Activated gamma-delta T cell (primary cell): ENCODE measurements around the gene MYO5B.

Experiments
- DNase-seq: peaks from one replicate; lab custom pipeline; 2025; lab: John Stamatoyannopoulos, UW

The MYO5B gene

GRCh38 chr18:49970319-49970718 lies 224.6 kb downstream of the MYO5B start:
- no peak for DNase-seq

DNA sequence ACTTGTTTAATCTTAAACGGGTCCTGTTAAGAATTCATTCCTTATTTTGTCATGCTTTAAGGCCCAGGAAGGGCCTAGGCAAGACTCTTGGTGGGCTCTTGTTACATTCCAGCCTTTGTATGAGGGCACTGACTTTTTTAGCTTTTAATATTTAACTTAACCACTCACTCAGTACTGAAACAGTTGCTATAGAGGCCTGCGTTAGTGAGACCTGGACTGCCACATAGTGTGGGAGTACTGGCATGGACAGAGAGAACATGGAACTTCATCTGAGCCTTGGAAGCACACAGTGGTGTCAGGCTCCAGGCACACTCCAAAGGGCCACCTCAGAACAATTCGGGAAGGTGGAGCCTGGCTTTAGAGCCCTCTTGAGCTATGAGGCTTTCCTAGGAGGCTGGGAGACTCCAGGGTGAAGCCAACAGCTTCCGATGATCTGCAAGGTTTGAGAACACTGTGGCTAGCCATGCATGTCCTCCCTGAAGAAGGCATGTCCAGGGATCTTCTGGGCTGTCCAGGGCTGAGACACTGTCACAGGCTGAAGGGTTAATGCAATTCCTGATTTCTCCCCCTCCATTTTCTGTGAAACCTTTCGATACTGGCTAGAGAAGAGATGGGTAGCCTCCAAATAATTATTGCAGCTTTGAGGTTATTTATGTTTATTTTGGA lies 226.2 kb downstream of the MYO5B start:
- no peak for DNase-seq

GRCh38 chr18:49967636-49968313 lies 227.2 kb downstream of the MYO5B start:
- no peak for DNase-seq

GRCh38 chr18:49967171-49967570 lies 227.8 kb downstream of the MYO5B start:
- DNase-seq = no peak

GRCh38 chr18:49966090-49966489 lies 228.9 kb downstream of the MYO5B start:
- no peak for DNase-seq

DNA sequence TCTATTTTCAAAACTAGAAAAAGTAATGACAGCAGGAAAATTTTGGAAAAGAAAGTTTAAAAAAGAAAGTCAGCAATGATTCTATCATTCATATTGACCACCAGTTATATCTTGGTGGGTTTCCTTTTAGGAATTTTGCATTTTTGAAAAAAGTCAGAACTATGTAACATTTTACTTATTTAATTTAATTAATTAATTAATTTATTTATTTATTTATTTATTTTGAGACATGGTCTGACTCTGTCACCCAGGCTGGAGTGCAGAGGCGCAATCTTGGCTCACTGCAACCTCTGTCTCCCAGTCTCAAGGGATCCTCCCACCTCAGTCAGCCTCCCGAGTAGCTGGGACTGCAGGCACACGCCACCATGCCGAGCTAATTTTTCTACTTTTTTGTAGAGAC lies 231.7 kb downstream of the MYO5B start:
- DNase-seq = no peak

DNA sequence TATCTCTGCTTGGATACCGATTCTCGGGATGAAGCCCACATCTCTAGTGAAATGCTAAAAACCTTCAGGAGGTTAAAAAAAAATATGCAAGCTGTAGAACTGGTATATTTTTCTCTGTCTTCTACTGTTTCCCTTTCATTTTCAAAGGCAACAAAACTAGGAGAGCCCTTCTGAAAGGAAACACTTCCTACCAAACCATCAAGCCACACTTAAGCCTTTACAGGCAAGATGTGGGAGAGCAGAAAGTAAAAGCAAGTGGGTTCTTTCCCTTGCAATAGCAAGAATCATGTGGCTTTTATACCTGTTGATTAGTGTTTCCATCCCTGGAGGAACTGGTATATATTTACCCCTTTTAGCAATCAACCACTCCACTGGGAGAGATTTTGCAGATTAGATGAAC lies 233.7 kb downstream of the MYO5B start:
- DNase-seq = no peak

- DNase-seq = no peak
Observed at GRCh38 chr18:49960376-49960775, 234.6 kb downstream of the MYO5B start.

DNA sequence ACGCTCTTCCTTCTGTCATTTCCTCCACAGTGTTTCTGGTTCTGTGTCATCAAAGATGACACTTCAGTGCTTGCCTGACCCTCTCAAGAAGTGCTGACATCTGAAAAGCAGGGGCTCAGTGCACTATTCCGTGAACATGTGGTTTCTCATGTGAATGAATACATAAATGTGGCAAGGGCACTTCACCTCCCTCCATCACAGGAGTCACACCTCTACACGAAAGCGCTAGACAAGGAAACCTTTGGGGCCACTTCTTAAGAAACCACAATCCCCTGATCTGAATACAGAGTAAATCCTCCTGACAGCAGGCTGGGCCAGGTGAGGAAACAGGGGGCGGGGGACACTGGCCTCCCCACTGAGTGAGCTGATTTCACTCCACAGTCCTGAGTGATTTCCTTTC lies 235.8 kb downstream of the MYO5B start:
- no peak for DNase-seq

DNA sequence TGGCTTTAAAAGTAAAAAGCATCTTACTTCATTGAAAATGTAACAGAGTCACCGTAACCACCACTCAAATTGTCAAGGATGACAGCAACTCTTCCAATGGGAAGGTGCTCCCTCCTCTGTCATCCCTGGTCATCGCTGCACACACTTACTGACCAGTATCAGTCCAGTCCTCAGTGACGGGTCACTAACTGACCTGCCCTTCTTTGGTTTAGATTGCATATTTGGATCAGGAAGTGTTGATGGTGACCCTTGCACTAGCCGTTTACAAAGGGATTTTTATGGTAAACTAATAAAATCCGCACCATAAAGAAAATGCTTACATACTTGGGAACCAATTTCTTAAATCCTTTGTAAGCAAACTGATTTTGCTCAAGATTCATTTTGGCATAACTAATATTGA lies 239.7 kb downstream of the MYO5B start:
- DNase-seq = no peak

- DNase-seq = no peak
Observed at GRCh38 chr18:49953391-49953790, 241.6 kb downstream of the MYO5B start.

GRCh38 chr18:49949951-49950395 lies 245.0 kb downstream of the MYO5B start:
- DNase-seq = no peak

GRCh38 chr18:49948975-49949374 lies 246.0 kb downstream of the MYO5B start:
- DNase-seq = no peak

DNA sequence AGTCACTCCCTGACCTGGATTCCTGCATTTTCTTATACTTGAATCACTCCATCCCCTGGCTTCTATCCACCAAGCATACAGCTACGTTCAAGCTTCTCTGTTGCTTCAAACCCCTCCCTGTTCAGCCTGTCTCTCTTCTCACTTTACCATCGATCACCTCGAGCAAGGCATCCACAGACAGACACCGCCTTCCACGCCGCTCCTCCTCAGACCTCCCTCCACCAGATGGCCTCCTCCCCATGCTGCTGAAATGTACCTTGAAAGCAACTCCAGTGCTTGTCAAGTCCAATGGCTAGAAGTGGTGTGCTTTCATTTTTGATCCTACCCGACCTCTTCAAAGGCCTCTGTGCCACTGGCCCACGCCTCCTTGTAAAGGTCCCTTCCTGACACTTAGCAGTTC lies 250.3 kb downstream of the MYO5B start:
- no peak for DNase-seq

DNA sequence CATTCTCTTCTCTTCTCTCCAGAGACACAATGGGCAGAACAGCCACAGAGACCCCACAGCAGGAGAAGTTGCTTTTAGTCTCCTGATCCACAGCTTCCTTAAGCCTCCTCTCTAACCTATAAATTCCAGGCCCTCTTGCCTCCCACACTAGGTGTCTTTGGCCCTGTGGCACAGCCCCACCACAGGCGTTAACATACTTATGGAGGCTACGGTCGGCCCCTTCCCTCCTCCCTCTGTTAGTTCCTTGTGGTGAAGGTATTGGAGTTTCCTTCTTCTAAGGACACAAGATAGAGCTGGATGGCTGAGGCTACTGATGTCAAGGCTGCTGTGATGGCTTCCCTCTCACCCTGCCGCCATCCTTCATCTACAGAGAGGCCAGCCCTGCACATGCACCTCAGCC lies 258.1 kb downstream of the MYO5B start:
- DNase-seq = no peak

DNA sequence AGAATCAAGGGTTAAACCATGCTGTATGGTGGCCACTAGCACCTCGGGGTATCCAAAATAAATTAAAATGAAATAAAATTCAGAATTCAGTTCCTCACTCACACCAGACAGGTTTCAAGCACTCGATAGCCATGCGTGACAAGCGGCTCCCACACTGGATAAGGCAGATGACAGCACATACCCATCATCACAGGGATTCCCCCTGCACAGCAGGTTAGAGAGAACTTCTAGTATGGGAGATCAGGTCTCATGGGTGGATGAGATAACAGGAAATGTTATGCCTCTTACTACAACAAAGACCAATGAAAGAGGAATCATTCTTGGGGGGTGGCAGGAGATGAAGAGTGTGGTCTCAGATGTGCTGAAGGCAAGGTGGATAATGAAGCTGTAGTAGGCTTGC lies 259.7 kb downstream of the MYO5B start:
- DNase-seq = no peak

- DNase-seq = no peak
Observed at GRCh38 chr18:49934457-49934856, 260.5 kb downstream of the MYO5B start.

DNA sequence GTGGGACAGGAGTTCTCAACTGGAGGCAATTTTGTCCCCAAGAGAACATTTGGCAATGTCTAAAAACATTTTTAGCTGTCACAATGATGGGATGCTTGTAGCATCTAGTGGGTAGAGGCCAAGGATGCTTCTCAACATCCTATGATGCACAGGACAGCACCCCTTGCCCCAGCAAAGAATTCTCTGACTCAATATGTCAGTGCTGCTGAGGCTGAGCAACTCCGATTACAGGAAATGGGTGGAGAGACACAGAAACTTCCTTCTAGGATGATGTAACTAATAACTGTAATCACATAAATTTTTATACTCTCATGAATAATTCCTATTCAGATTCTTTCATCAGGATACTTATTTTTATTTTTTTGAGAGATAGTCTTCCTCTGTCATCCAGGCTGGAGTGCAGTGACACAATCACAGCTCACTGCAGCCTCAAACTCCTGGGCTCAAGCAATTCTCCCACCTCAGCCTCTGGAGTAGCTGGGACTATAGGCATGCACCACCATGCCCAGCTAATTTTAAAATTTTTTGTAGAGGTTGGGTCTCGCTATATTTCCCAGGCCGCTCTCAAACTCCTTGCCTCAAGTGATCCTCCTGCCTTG lies 261.3 kb downstream of the MYO5B start:
- DNase-seq = no peak

- no peak for DNase-seq
Observed at GRCh38 chr18:49931760-49932159, 263.2 kb downstream of the MYO5B start.

- DNase-seq = no peak
Observed at GRCh38 chr18:49931179-49931578, 263.8 kb downstream of the MYO5B start.

DNA sequence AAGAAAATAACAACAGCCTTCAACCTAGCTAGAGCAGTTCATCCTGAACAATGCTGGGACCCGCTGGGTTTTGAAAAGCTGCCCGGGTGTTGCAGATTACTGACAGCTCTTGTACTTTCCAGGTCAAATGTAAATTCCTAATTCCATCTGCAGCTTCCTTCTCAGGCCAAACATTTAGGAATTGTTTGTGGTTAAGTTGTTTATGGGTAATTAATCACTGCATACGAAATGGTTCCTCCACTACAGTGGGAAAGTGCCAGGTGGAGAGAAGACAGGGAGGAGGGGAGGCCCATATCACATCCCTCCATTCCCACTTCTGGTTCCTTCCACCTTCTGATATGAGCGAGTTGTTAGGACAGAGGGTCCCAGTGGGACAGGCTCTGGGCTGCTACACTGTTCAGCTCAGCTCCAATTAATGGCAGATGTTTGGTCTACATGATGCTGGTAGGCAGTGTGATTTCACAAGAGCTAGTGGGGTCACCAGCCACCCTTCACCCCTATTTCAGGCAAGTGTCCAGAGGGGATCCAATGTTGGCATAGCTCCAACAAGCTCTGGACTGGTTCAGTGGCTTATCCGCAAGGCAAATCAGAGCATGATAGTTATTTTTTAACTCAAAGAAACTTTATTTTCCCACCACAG lies 268.7 kb downstream of the MYO5B start:
- DNase-seq = no peak

DNA sequence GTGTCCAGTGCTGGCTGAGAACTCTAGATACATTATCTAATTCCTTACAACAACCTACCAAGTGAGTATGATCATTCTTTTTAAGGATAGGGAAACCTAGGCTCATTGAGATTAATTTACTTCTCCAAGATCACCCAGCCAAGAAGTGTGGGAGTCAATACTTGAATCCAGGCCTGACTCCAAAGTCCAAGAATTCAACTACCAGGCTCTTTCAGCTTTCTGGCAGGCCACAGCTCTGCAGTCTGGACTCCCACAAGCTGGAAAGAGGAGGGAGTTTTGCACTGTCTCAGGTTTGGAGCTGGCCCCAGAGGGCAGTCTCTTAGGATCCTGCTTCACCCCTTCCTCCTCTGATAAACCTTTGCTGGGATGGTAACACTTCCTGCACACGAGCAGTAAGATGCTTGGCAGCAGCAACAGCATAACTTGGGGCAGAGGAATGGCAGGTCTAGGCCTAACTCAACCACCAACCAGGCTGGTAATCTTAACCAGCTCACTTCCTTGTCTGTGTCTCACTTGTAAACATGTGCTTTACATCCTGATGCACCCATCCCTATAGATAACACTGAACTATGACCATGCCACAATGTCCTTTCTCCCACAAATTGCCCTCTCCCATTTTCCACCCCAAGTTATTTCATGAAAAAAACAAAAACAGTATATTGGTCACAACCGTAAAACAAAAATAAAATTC lies 270.5 kb downstream of the MYO5B start:
- no peak for DNase-seq
